Femur (tissue), 1 donor: ENCODE measurements around the gene DAP.

ENCODE experiments used
- DNase-seq: peaks from one replicate; pipeline ENCODE4 v3.0.0-alpha.2; 2017

DAP gene

DNA sequence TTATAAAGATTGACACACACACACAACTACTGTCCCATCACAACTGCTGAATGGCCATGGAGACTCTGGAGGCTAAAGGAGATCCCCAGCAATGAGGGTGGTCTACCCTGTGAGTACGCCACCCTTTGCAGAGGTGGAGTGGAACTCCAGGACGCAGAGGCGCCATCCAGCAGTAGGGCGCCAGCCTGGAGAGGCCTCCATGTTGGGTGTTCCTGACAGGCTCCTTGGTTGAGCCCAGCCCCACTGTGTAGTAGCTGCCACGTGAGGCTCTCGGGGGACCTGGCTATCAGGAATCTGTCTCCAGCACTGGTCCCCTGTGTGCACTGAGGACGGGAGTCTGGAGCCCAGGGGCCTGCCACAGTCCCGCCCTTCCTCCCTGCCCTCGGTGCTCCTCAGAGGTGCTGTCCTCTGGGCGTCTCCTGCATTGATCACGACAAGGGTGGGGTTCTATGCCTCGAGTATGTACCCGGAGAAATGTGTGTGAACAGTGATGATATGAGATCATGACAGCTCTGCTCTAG is 72.3 kb downstream of the DAP start:
- DNase-seq = no peak

DNA sequence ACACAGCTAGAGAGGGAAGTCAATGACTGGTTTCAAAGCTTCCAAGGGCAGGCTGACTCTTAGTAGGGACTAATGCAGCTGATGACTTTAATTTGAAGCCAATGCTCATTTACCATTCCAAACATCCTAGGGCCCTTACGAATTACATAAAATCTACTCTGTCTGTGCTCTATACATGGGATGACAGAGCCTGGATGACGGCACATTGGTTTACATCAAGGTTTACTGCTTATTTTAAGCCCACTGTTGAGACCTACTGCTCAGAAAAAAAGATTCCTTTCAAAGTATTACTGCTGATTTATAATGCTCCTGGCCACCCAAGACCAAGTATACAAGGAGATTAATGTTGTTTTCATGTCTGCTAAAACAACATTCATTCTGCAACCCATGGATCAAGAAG is 74.1 kb downstream of the DAP start:
- DNase-seq = no peak

DNA sequence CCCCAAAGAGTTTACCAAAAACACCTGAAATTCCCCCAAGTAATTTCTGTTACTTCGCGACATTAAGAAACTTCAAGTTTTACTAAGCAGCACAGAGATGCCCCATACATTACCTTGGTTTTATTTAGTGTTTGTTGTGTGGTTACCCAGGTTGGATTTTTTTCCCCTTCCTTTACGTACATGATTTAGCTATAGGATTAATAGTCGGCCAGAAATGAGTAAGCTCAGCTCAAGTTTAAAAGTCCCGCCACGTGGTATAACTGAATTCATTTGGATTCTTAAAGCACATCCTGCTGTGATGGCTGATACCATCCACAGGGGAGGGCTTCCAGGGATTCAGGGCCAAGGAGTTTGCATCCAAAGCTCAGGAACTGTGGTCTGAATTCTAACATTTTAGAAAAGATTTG is 75.9 kb downstream of the DAP start:
- DNase-seq = no peak

DNA sequence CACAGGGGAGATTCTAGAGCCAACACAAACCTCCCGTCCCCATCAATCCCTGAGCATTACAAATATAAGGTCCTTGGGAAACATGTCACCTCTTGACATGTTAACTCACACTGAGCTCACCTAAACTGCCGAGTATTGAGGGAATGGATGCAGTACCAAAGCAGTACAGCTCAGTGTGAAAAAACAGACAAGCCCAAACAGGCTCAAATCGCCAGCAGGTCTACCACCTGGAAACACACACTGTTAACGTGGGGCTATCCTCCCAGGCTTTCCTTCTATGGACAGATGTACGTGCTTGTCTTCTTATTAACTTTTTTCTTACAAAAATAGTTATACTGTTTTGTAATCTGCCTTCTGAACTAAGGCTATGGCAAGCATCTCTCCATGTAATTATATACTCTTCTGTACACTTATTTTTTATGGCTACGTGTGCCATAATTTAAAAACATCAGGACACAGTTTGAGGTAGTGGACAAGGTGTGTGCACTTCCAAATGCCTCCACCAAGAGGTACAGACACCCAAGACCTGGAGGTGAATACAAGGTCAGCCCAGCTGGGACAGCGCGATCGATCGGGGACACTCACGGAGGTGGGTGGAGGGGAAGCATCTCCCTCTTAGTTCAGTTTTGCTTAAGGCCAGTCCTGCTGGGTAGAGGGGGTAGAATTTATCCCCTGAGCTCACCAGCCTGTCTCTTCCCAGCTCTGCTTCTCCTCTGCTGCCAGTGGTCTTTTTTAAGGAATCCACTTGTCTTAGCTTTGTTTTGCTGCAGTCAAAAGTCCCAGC is 76.5 kb downstream of the DAP start:
- no peak for DNase-seq

DNA sequence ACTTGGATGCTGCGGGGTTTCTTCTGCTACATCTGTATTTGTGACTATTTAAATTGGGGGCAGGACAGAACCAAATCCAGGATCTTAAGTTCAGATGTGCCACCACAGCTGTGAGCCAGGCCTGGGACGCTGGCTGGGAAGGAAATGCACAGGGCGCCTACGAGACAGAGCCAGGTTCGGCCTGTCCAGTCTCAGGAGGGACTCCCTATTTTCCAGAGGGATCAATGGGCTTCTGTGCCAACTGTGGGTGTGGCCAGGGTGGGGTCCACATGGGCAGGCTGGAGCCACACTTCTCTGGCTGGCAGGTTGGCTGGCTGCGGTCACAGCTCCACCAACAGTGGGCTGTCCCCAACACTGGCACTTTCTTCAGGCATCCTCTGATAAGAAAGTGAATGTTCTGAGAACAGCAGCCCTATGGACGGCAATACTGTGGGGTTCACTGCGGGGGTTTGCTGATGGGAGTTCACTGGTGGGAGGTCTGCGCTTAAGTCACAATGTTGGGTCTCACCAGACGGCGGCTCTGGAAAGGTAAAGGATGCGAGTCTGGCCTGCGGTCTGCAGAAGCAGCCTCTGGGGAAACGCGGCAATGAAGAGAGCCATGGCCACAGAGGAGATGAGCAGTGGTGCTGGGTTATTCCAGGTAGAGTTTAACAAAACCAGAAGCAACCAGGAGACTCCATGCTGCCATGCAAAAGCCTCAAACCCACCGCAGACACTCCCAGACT is 78.1 kb downstream of the DAP start:
- no peak for DNase-seq

DNA sequence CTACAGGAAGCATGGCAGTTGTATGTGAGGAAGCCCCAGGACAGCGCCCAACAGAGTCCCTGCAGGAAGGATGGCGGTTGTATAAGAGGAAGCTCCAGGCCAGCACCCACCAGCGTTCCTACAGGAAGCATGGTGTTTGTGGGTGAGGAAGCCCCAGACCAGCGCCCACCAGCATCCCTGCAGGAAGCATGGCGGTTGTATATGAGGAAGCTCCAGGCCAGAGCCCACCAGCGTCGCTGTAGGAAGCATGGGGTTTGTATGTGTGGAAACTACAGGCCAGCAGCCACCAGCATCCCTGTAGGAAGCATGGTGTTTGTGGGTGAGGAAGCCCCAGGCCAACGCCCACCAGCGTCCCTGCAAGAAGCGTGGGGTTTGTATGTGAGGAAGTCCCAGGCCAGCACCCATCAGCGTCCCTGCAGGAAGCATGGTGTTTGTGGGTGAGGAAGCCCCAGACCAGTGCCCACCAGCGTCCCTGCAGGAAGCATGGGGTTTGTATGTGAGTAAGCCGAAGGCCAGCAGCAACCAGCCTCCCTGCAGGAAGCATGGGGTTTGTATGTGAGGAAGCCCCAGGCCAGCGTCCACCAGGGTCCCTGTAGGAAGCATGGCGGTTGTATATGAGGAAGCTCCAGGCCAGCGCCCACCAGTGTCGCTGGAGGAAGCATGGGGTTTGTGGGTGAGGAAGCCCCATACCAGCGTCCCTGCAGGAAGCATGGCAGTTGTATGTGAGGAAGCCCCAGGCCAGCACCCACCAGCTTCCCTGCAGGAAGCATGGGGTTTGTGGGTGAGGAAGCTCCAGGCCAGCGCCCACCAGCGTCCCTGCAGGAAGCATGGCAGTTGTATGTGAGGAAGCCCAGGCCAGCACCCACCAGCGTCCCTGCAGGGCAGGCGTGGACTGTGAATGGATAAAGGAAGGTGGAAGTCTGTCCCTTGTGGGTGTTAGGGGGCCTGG is 79.0 kb downstream of the DAP start:
- no peak for DNase-seq

DNA sequence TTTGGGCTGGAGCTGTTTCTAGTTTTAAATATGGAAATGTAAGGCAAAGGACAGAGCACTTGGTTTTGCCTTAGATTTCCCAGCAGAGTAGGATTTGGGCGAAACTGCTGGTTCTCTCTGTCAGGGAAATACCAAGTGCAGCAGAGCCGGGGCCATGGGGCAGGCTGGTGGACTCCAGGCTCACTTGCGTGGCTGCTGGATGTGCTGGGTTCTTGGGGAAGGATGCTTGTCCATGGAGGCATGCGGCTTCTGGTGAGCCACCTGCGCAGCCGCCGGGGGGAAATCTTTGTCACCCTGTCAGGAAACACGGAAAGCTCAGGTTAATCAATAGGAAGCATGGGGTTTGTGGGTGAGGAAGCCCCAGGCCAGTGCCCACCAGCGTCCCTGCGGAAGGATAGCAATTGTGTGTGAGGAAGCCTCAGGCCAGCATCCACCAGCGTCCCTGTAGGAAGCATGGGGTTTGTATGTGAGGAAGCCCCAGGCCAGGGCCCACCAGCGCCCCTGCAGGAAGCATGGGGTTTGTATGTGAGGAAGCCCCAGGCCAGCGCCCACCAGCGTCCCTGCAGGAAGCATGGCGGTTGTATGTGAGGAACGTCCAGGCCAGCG is 80.1 kb downstream of the DAP start:
- DNase-seq = no peak

DNA sequence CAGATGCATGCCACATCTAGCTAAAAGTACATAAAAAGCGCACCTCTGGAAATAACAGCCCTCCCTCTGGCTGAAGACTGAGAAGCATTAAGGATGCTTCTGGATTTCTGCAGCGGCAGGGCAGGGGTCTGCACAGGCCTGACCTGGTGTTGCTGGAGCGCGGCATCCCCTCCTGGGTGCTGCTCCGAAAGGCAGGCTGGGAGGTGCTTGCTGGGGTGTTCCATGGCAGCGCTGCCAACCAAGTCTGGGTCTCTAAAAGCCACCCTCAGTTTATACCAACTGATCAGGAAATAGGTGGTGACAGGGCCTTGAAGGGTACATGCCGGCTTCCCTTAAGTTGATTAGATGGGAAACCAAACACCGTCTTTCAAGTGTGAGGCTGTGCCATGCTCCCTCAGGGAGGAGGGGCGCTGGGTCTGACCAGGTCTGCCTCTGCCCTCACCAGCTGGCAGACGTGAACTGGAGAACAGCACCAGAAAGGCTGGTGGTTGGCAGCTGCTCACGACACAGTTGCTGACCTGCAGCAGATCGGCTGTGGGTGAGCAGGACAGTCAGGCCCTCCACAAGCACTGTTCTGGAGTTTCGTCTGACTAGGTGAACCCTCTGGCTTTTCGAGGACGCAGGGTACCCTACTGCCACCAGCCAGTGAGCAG is 81.6 kb downstream of the DAP start:
- no peak for DNase-seq

DNA sequence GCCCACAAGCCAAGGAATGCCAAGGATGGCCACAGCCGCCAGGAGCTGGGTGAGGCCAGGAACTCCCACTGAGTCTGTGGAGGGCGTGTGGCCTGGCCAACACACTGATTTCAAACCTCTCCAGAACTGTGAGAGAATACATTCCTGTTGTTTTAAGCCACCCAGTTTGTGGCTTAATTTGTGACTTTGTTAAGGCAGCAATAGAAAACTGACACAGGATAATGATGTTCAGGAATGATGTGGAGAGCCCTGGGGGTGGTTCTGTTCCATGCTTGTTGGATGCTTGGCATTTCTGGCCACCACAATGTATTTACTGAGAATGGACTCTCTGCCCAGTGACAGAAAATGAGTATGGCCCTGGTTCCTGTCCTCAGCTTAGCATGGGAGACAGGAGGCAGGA is 82.8 kb downstream of the DAP start:
- no peak for DNase-seq

DNA sequence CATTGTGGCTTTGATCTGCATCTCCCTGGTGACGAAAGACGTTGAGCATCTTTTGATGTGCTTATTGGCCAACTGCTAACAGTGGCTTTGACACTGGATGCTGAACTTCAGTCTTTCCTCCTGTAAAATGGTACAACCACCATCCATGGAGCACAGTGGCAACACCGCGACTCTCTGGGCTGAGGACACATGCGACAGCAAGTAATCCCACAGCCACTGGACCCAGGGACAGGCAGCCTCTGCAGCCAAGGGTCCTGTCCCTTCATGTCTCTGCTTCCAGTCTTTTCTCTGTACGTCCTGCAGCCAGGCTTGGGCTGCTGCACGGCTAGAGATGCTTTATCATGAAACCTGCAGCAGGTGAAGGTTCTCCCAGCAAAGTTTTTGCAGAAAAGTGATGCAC is 83.5 kb downstream of the DAP start:
- DNase-seq = no peak

DNA sequence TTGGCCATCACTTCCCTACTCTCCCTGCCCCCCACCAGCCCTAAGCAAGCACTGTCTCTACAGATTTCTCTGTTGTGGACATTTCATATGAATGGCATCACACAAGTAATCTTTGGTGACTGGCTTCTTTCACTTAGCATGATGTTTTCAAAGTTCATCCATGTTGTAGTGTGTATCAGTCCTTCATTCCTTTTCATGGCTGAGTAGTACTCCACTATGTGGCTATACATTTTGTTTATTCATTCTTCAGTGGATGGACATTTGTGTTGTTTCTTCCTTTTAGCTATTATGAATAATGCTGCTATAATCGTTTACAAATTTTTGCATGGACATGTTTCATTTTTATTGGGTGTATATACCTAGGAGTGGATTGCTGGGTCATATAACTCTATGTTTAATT is 84.1 kb downstream of the DAP start:
- no peak for DNase-seq

DNA sequence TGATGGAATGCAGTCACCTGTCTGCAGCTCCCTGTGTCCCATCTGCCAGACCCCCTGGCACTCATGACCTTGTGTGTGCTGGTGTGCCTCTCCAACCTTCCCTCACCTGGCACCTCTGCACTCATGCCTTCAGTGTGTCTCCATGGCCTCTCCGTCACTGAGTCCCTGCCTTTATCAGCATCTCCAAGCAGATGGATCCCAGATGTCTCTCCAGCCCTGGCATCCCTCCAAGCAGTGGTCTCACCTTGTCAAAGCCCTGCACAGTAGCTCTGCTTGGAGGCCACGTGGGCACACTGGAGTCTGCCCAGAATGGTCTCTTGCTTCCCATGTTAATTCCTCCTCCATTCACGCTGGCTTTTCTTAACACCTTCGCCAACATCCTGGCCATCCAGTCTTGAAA is 84.8 kb downstream of the DAP start:
- DNase-seq = no peak

DNA sequence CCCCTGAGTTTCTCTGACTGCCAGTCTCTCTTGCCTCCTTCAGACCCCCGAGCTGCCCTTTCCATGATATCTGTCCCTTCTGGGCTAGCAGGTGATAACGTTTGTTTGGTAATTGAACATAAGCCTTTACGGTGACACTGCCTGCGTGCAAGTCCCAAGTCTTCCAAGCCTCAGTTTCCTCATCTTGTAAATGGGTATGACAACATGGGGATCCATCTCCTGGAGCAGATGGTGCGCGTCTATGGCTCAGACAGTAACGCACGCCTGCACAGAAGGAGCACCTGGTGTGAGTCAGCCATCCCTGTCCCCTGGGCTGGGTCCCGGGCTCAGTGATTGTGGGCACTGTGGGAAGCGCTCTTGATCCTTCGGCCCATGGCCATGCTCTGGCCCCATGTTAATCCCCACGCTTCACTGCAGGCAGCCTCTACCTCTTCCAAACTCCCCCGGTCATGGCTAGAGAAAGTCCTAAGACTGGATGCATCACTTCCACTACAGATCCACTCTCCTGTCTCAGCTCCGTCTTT is 85.8 kb downstream of the DAP start:
- DNase-seq = no peak

DNA sequence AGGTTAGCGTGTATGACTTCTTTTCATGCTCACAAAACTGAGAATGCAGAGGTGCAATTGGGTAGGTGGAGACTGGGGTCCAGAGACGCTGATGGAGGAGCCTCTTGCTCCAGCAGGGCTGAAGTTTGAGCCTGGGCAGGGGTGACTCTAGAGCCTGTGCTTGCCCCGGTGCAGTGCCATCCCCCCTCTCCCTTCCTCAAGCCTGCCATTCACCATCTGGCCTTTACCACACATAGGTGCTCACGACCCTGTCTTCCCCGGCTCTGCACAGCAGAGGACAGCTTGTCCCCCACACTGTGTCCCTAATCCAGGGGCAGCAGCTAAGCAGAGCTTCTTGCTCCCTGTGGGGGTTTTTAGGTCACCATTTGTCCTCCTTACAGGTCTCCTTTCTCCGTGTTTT is 86.5 kb downstream of the DAP start:
- no peak for DNase-seq

DNA sequence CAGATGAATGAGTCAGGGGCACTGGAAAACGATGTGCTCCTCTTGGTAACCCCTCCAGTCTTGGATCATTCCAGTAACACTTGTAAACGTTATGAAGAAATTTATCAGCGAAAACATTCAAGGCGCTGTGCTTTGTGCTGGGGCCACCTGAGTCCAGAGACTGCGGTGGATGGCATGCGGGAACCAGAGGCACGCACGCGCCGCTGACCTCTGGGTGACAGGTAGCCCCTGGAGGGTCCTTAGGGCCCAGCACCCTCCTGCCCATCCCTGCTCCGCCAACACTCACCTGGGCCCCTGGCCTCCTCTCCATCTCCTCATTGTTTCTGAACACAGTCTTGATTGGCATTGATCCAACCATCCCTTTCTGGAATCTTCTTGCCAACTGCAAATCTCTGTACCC is 86.9 kb downstream of the DAP start:
- no peak for DNase-seq

DNA sequence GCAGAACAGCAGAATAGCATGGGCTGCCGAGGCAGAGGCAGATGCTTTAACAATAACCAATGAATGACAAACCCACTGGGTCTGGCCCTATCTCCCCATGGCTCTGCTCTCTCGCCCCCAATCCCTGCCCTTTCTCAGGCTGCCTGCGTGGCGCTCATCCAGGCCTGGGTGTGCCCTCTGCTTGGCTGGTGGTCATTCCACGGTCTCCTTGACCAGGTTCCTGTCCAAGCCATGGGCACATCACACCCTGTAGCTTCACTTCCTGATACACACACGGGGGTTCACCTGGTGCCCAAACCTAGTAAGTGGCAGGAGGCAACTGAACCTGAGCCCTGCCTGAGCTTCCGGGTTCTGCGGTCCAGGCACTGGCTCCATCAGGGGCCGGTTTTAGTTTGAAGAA is 87.6 kb downstream of the DAP start:
- DNase-seq = no peak

DNA sequence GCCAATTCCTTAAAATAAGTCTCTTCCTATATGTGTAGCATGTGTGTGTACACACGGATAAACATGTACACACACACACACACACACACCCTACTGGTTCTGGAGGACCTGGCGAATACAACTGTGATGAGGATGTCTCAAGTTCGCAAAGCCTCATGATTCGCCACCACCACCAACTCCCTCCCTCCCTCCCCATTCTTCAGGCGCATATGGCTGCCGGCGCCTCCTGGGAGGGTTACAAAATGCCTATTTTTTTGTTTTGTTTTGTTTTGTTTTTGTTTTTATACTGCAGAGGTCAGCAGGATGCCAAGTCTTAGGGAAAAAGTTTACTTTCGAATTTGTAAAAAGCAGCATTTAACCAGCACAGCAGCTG is 88.0 kb downstream of the DAP start:
- DNase-seq = no peak

DNA sequence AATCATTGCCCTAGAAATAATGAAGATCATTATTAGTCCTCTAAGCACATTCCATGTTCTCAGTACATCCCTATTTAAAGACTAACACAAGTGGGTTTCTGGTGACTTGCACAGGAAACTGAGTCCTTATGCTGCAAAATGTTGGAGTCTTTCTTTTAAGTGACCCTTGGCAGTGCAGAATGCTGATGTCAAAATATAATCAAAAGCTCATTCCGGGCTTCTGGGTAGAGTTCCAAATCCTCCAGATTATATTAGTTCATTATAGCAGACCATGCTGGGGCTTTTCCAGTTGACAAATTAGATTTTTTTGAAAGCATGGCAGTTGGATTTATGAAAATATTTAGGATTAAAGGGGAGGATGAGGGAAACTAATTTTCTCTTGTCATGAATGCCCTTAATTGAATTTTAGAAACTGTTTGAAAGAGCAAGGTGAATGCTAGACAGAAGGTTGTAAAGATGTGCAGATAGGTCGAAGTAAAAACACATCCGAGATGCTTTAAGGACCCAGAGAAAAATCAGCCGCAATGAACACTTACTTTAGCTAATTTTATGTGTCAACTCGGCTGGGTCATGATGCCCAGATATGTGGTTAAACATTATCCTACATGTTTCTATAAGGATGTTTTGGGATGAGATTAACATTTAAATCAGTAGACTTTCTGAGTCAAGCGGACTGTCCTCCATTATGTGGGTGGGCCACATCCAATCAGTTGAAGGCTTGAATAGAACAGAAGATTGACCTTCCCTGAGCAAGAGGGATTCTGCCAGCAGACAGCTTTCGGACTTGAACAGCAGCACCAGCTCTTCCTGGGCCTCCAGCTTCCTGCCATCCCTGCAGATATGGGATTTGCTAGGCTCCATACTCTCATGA is 88.7 kb downstream of the DAP start:
- DNase-seq = no peak

DNA sequence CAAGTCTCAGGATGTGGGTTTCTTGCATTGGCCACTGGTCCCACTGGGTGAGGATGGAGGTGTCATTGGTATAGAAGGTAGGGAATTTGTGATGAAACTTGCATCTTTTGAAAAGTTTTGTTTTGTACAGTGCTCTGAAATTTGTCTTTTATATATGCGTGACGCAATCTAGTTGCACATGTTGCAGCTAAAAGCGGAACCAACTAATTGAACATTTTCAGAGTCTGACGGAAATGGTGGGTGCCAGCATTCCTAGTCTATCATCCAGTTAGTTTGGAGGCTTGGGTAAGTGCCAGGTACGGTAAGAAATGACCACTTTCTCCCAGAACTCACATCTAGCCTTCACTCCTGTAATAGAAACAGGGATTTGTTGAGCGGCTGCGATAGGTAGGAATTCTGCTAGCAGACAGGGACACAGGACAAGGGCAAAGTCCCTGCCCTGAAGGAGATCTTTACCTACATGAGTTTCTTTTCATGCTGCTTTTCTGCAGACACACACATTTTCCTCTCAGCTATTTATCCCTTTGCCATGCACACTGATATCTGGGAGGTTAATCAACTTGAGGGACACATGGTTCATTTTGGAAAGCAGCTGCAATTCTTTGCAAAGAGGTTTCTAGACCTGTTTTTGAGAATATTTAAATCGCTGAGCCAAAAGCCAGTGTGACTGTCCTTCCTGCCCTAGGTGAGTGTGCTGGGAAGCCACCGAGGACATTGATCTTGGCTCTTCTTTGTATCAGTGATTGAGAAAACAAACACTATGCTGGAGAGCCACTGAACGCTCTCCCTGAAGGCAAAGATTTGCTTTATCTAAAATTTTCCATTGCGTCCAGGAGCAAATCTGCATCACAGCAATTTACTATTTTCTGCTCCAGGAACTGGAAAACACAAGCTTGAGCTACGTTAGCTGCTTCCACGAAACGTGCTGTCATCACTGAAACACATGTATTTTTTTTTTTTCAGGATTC is 89.7 kb downstream of the DAP start:
- DNase-seq = no peak

DNA sequence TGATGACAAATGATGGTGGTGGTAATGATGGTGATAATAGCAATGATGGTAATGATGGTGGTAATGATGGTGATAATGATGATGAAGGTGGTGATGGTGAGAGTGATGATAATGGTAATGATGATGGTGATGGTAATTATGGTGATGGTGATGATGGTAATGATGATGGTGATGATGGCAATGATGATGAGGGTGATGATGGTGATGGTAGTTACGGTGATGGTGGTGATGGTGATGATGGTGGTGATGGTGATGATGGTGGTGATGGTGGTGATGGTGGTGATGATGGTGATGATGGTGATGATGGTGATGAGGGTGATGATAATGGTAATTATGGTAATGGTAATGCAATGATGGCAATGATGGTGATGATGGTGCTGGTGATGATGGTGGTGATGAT is 91.1 kb downstream of the DAP start:
- DNase-seq = no peak
